HG03354 (cell line): Measurements from ENCODE around the gene TLR5.

ENCODE experiments used
- ATAC-seq: cut with Tn5 transposase; IDR thresholded peaks from one replicate; pipeline ENCODE4 v1.9.1; 2021; ENCODE audit warnings: mild to moderate bottlenecking; ENCODE audit not compliant: unreplicated experiment, poor library complexity, severe bottlenecking

Gene TLR5

GRCh38 chr1:223125766-223126165 is 17.3 kb downstream of the TLR5 start:
- no peak for ATAC-seq

GRCh38 chr1:223123011-223123610 is 19.9 kb downstream of the TLR5 start:
- no peak for ATAC-seq

GRCh38 chr1:223118418-223118817 is 24.6 kb downstream of the TLR5 start:
- no peak for ATAC-seq

- no peak for ATAC-seq
These were observed 26.1 kb downstream of the TLR5 start for GRCh38 chr1:223116950-223117349.

- ATAC-seq, result no peak
These were observed 28.2 kb downstream of the TLR5 start for GRCh38 chr1:223114871-223115270.

- no peak for ATAC-seq
These were observed 32.1 kb downstream of the TLR5 start for GRCh38 chr1:223110952-223111351.

- ATAC-seq, result no peak
These were observed 33.4 kb downstream of the TLR5 start for GRCh38 chr1:223109581-223110026.

GRCh38 chr1:223106856-223107255 is 36.2 kb downstream of the TLR5 start:
- no peak for ATAC-seq

- no peak for ATAC-seq
These were observed 37.5 kb downstream of the TLR5 start for GRCh38 chr1:223105568-223105967.

- ATAC-seq, result no peak
These were observed 40.1 kb downstream of the TLR5 start for GRCh38 chr1:223102797-223103533.

GRCh38 chr1:223097713-223098112 is 45.3 kb downstream of the TLR5 start:
- no peak for ATAC-seq

- no peak for ATAC-seq
These were observed 47.2 kb downstream of the TLR5 start for GRCh38 chr1:223095870-223096269.

- no peak for ATAC-seq
These were observed 51.2 kb downstream of the TLR5 start for GRCh38 chr1:223091896-223092295.

- ATAC-seq, result no peak
These were observed 53.8 kb downstream of the TLR5 start for GRCh38 chr1:223089250-223089649.

GRCh38 chr1:223088713-223089240 is 54.3 kb downstream of the TLR5 start:
- ATAC-seq, result no peak

GRCh38 chr1:223087291-223088255 is 55.5 kb downstream of the TLR5 start:
- no peak for ATAC-seq

GRCh38 chr1:223084464-223084866 is 58.6 kb downstream of the TLR5 start:
- ATAC-seq, result no peak

- ATAC-seq, result no peak
These were observed 59.2 kb downstream of the TLR5 start for GRCh38 chr1:223083831-223084230.

- no peak for ATAC-seq
These were observed 60.1 kb downstream of the TLR5 start for GRCh38 chr1:223082914-223083313.
